GM23338 (cell line): ENCODE measurements around the gene BPIFB2. TPM values are rescaled to one million over a fixed set of nuclear protein-coding genes. Genes with fewer than 3 reads are reported as not detected.

ENCODE experiments used
- ATAC-seq: fragments of 200-7000 bp; cut with Tn5 transposase; 3 replicates; pipeline ENCODE4 v1.9.1; 2020
- DNase-seq: peaks from one replicate; pipeline ENCODE4 v3.0.0-alpha.2; 2015; ENCODE audit warnings: low spot score
- H2AFZ ChIP-seq: fragments of 200-600 bp; sonication (generic); 2 replicates; pipeline ENCODE4 v1.8.0; 2016; ENCODE audit warnings: antibody characterized with exemption, mild to moderate bottlenecking, moderate library complexity
- H3F3A ChIP-seq: fragments of 200-600 bp; sonication (generic); replicated peaks from 2 replicates; pipeline ENCODE4 v1.8.0; 2017; ENCODE audit warnings: antibody characterized with exemption, mixed run types, low read depth
- H3K27ac ChIP-seq: fragments of 200-600 bp; sonication (generic); 2 replicates; pipeline ENCODE4 v1.6.1; 2016; ENCODE audit warnings: low read depth
- H3K27me3 ChIP-seq: fragments of 200-600 bp; sonication (generic); 2 replicates; pipeline ENCODE4 v1.8.0; 2016; ENCODE audit warnings: mild to moderate bottlenecking, mixed run types, moderate library complexity; ENCODE audit not compliant: insufficient read depth
- H3K36me3 ChIP-seq: fragments of 200-600 bp; sonication (generic); 2 replicates; pipeline ENCODE4 v1.8.0; 2016; ENCODE audit warnings: mild to moderate bottlenecking; ENCODE audit not compliant: insufficient read depth
- H3K4me1 ChIP-seq: fragments of 200-600 bp; sonication (generic); 2 replicates; pipeline ENCODE4 v1.8.0; 2016; ENCODE audit warnings: mild to moderate bottlenecking, moderate library complexity; ENCODE audit not compliant: insufficient read depth
- H3K4me2 ChIP-seq: fragments of 200-600 bp; sonication (generic); 2 replicates; pipeline ENCODE4 v1.7.1; 2017; ENCODE audit warnings: mixed run types
- H3K4me3 ChIP-seq: fragments of 200-600 bp; sonication (generic); 2 replicates; pipeline ENCODE4 v1.6.1; 2016; ENCODE audit warnings: mixed run types
- H3K79me2 ChIP-seq: fragments of 200-600 bp; sonication (generic); replicated peaks from 2 replicates; pipeline ENCODE4 v1.8.0; 2017; ENCODE audit warnings: mild to moderate bottlenecking; ENCODE audit not compliant: insufficient read depth
- H3K9me2 ChIP-seq: fragments of 200-600 bp; sonication (generic); 2 replicates; pipeline ENCODE4 v1.8.0; 2017; ENCODE audit not compliant: insufficient read depth
- H4K20me1 ChIP-seq: fragments of 200-600 bp; sonication (generic); replicated peaks from 2 replicates; pipeline ENCODE4 v1.8.0; 2017; ENCODE audit warnings: mild to moderate bottlenecking; ENCODE audit not compliant: insufficient read depth
- H3K27ac Mint-ChIP-seq: 2 replicates; pipeline ENCODE4 v1.8.0; 2020; ENCODE audit warnings: inconsistent platforms, mild to moderate bottlenecking, moderate library complexity, mixed read lengths
- H3K27me3 Mint-ChIP-seq: 3 replicates; pipeline ENCODE4 v1.8.0; 2022; ENCODE audit warnings: low read depth, mild to moderate bottlenecking, moderate library complexity, mixed read lengths, inconsistent platforms; ENCODE audit not compliant: insufficient read depth, poor library complexity
- H3K36me3 Mint-ChIP-seq: 3 replicates; pipeline ENCODE4 v1.8.0; 2021; ENCODE audit warnings: low read depth, mild to moderate bottlenecking, inconsistent platforms, moderate library complexity, mixed read lengths
- H3K4me1 Mint-ChIP-seq: 3 replicates; pipeline ENCODE4 v1.8.0; 2020; ENCODE audit warnings: mild to moderate bottlenecking, inconsistent platforms, mixed read lengths
- H3K4me3 Mint-ChIP-seq: 3 replicates; pipeline ENCODE4 v1.8.0; 2021; ENCODE audit warnings: moderate library complexity, mild to moderate bottlenecking, inconsistent platforms, mixed read lengths
- H3K9me3 Mint-ChIP-seq: 3 replicates; pipeline ENCODE4 v1.8.0; 2020; ENCODE audit warnings: moderate library complexity, mild to moderate bottlenecking, inconsistent platforms, mixed read lengths
- CREB1 ChIP-seq: fragments of 250-450 bp; sonication (Bioruptor Pico); IDR thresholded peaks from 2 replicates; pipeline ENCODE4 v1.5.0; 2020; ENCODE audit warnings: low read depth, mild to moderate bottlenecking, moderate library complexity
- ETS1 ChIP-seq: IDR thresholded peaks from 2 replicates; pipeline ENCODE4 v1.6.1; 2016; ENCODE audit warnings: antibody characterized with exemption
- EZH2 ChIP-seq: fragments of 200-600 bp; sonication (generic); IDR thresholded peaks from one replicate; pipeline ENCODE4 v1.8.0; 2017; ENCODE audit warnings: antibody characterized with exemption, mild to moderate bottlenecking, low read depth; ENCODE audit not compliant: unreplicated experiment
- EZH2phosphoT487 ChIP-seq: fragments of 200-600 bp; sonication (generic); IDR thresholded peaks from one replicate; pipeline ENCODE4 v1.8.1; 2018; ENCODE audit warnings: antibody characterized with exemption; ENCODE audit not compliant: unreplicated experiment
- JUNB ChIP-seq: IDR thresholded peaks from one replicate; pipeline ENCODE4 v1.6.1; 2016; ENCODE audit warnings: antibody characterized with exemption; ENCODE audit not compliant: unreplicated experiment
- NANOG ChIP-seq: IDR thresholded peaks from 2 replicates; pipeline ENCODE4 v1.6.1; 2016; ENCODE audit warnings: antibody characterized with exemption, borderline replicate concordance
- POLR2AphosphoS5 ChIP-seq: IDR thresholded peaks from 2 replicates; pipeline ENCODE4 v1.6.1; 2016; ENCODE audit warnings: antibody characterized with exemption, low read depth
- REST ChIP-seq: IDR thresholded peaks from one replicate; pipeline ENCODE4 v1.6.1; 2018; ENCODE audit warnings: antibody characterized with exemption; ENCODE audit not compliant: unreplicated experiment
- STAT1 ChIP-seq: IDR thresholded peaks from one replicate; pipeline ENCODE4 v1.6.1; 2016; ENCODE audit warnings: antibody characterized with exemption; ENCODE audit not compliant: unreplicated experiment
- ZNF114 ChIP-seq: fragments of 250-450 bp; sonication (Bioruptor Pico); IDR thresholded peaks from 2 replicates; pipeline ENCODE4 v1.5.0; 2020; ENCODE audit warnings: mild to moderate bottlenecking, moderate library complexity
- ZNF331 ChIP-seq: fragments of 250-450 bp; sonication (Bioruptor Pico); IDR thresholded peaks from 2 replicates; pipeline ENCODE4 v1.5.0; 2020; ENCODE audit warnings: low read depth, mild to moderate bottlenecking, moderate library complexity
- ZNF462 ChIP-seq: fragments of 250-450 bp; sonication (Bioruptor Pico); IDR thresholded peaks from 2 replicates; pipeline ENCODE4 v1.5.0; 2020; ENCODE audit warnings: mild to moderate bottlenecking, moderate library complexity
- polyA plus RNA-seq: library from polyadenylated mRNA; unstranded; fragments of >200 nt; fragmentation: Nextera tagmentation; extraction: Ambion mirVana; gene quantifications from 2 replicates; pipeline ENCODE4 v1.2.1, GENCODE V29; 2016
- total RNA-seq: library from RNA; depleted of rRNA; stranded (reverse); fragments of >200 nt; shearing (Covaris generic); gene quantifications from 2 replicates; pipeline ENCODE4 v1.2.3, GENCODE V29; 2014
- TF ChIP-seq, protein P1 (sequence below), 2 experiments: fragments of 200-600 bp in 1 of 2; sonication (generic) in 1 of 2; conservative IDR thresholded peaks; 2 replicates each; pipeline versions ENCODE4 v1.5.1 to v1.6.1; 2016 to 2017; ENCODE audit warnings: antibody characterized with exemption in 2 of 2, low read depth in 2 of 2, mild to moderate bottlenecking in 2 of 2, moderate library complexity in 1 of 2

BPIFB2 gene
- total and polyA plus RNA-seq, 2 experiments from 2014 or later: not detected

GRCh38 chr20:32973077-32973717, 34.3 kb upstream of the BPIFB2 start:
- Histone ChIP-seq H3K4me3 (no peak overlapping the region), H3F3A (0 out of 2 replicates have a peak, but pooled peaks cover 10% of the 10 kb centered on the region), H3K4me1 (peaks cover 31% of the 10 kb centered on the region), H2AFZ (peak overlapping the region; percentile 99; the same call in 1 of the 2 replicates), H3K79me2 (no peaks in the 10 kb centered on the region), H4K20me1 (no peaks in the 10 kb centered on the region), H3K36me3 (no peaks in the 10 kb centered on the region), H3K9me2 (no peaks in the 10 kb centered on the region), H3K4me2 (0 out of 2 replicates have a peak overlapping the region, but pooled peaks have one; percentile 14), H3K27ac (no peak overlapping the region), H3K27me3 (no peaks in the 10 kb centered on the region)
- no peak overlapping the region for H3K4me3 Mint-ChIP-seq
- no peak overlapping the region for H3K27ac Mint-ChIP-seq
- peaks cover 8% of the 10 kb centered on the region for H3K9me3 Mint-ChIP-seq
- H3K27me3 Mint-ChIP-seq: peaks cover 10% of the 10 kb centered on the region
- DNase-seq (no peak), ATAC-seq (no peak)
- H3K4me1 Mint-ChIP-seq: peaks cover 6% of the 10 kb centered on the region
- no peak for TF ChIP-seq NANOG
- TF ChIP-seq REST: no peak
- no peak for TF ChIP-seq JUNB
- TF ChIP-seq ZNF331: no peak
- no peak for TF ChIP-seq ZNF462 (CRISPR knock-in tag)
- no peak for TF ChIP-seq ZNF114 (CRISPR knock-in tag)
- no peak for TF ChIP-seq EZH2phosphoT487
- no peak for TF ChIP-seq ETS1
- TF ChIP-seq STAT1: no peak
- TF ChIP-seq EZH2: no peak
- no peak for TF ChIP-seq POLR2AphosphoS5
- TF ChIP-seq CREB1 (CRISPR knock-in tag): no peak
- TF ChIP-seq, protein P1, sequence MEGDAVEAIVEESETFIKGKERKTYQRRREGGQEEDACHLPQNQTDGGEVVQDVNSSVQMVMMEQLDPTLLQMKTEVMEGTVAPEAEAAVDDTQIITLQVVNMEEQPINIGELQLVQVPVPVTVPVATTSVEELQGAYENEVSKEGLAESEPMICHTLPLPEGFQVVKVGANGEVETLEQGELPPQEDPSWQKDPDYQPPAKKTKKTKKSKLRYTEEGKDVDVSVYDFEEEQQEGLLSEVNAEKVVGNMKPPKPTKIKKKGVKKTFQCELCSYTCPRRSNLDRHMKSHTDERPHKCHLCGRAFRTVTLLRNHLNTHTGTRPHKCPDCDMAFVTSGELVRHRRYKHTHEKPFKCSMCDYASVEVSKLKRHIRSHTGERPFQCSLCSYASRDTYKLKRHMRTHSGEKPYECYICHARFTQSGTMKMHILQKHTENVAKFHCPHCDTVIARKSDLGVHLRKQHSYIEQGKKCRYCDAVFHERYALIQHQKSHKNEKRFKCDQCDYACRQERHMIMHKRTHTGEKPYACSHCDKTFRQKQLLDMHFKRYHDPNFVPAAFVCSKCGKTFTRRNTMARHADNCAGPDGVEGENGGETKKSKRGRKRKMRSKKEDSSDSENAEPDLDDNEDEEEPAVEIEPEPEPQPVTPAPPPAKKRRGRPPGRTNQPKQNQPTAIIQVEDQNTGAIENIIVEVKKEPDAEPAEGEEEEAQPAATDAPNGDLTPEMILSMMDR (conservative IDR thresholded peaks at IDR 0.05; ENCODE audit: low read depth in 2 of 2): no peak
- 0 out of 3 replicates have a peak, but pooled peaks cover 3% of the 10 kb centered on the region for H3K36me3 Mint-ChIP-seq
